NCI-H524 treated with DMSO at 0.1 percent for 48 hours (cell line): ENCODE data around the gene ENPEP.
"Not testable (repeated sequence)": the region's sequence is repeated elsewhere in the genome, so short reads cannot be mapped to it uniquely, and the experiment has no call there.

Experiments used
- DNase-seq: peaks from one replicate; lab custom pipeline; 2025; lab: John Stamatoyannopoulos, UW

Gene ENPEP

GRCh38 chr4:110475881-110476818 lies at the start of gene ENPEP:
Gene ENPEP (plus strand): TSS chr4:110476155. CDS start chr4:110476415, 260 bp downstream.
- DNase-seq: no peak

GRCh38 chr4:110431805-110432204 lies 44.1 kb upstream of the ENPEP start:
- DNase-seq: not testable (repeated sequence)

- not testable (repeated sequence) for DNase-seq
These were observed 38.7 kb upstream of the ENPEP start for GRCh38 chr4:110437292-110437691.

- DNase-seq: not testable (repeated sequence)
These were observed 36.7 kb upstream of the ENPEP start for GRCh38 chr4:110439209-110439608.

GRCh38 chr4:110442309-110442708 lies 33.6 kb upstream of the ENPEP start:
- DNase-seq: no peak

- DNase-seq: no peak
These were observed 33.2 kb upstream of the ENPEP start for GRCh38 chr4:110442788-110443187.

- DNase-seq: no peak
These were observed 26.0 kb upstream of the ENPEP start for GRCh38 chr4:110449947-110450346.

- DNase-seq: no peak
These were observed 23.4 kb upstream of the ENPEP start for GRCh38 chr4:110452546-110452945.

- DNase-seq: no peak
These were observed 21.5 kb upstream of the ENPEP start for GRCh38 chr4:110454441-110454840.

GRCh38 chr4:110458494-110459266 lies 17.3 kb upstream of the ENPEP start:
- no peak for DNase-seq

GRCh38 chr4:110460074-110460746 lies 15.7 kb upstream of the ENPEP start:
- no peak for DNase-seq

- no peak for DNase-seq
These were observed 8.6 kb upstream of the ENPEP start for GRCh38 chr4:110467400-110467799.

GRCh38 chr4:110472583-110473329 lies 3.2 kb upstream of the ENPEP start:
- DNase-seq: no peak

GRCh38 chr4:110474481-110474880 lies 1.5 kb upstream of the ENPEP start:
- DNase-seq: no peak

GRCh38 chr4:110475080-110475479 lies 875 bp upstream of the ENPEP start:
- DNase-seq: not testable (repeated sequence)

- DNase-seq: no peak
These were observed 1.9 kb downstream of the ENPEP start for GRCh38 chr4:110477836-110478235.

GRCh38 chr4:110480031-110480549 lies 4.1 kb downstream of the ENPEP start:
- no peak for DNase-seq

GRCh38 chr4:110480746-110481271 lies 4.9 kb downstream of the ENPEP start:
- DNase-seq: no peak

GRCh38 chr4:110483516-110483915 lies 7.6 kb downstream of the ENPEP start:
- DNase-seq: no peak

GRCh38 chr4:110484029-110484428 lies 8.1 kb downstream of the ENPEP start:
- no peak for DNase-seq

- no peak for DNase-seq
These were observed 8.8 kb downstream of the ENPEP start for GRCh38 chr4:110484767-110485166.
